Mesodermal cell (in vitro differentiated cells): ENCODE measurements around the gene CILP2.

ENCODE experiments used
- H3K27ac ChIP-seq: 2 replicates; pipeline ENCODE4 v1.7.0; 2013; ENCODE audit warnings: mild to moderate bottlenecking, low read depth, low read length, moderate library complexity; ENCODE audit not compliant: severe bottlenecking
- H3K36me3 ChIP-seq: 2 replicates; pipeline ENCODE4 v1.7.1; 2013; ENCODE audit warnings: mild to moderate bottlenecking, low read length, moderate library complexity; ENCODE audit not compliant: control insufficient read depth, insufficient read depth
- H3K4me1 ChIP-seq: one replicate; pipeline ENCODE4 v1.7.1; 2013; ENCODE audit warnings: mild to moderate bottlenecking, low read length; ENCODE audit not compliant: insufficient read depth, control insufficient read depth, poor library complexity, severe bottlenecking
- H3K4me3 ChIP-seq: 2 replicates; pipeline ENCODE4 v1.7.0; 2013; ENCODE audit warnings: low read length, control low read depth, mild to moderate bottlenecking; ENCODE audit not compliant: insufficient read depth, poor library complexity, severe bottlenecking; ENCODE audit errors: extremely low read depth
- H3K9me3 ChIP-seq: 2 replicates; pipeline ENCODE4 v1.7.1; 2013; ENCODE audit warnings: mild to moderate bottlenecking, low read length, moderate library complexity; ENCODE audit not compliant: control insufficient read depth
- WGBS, 2 experiments: methylation state at CpG; one replicate each; pipeline ENCODE4 v1.1.5; 2013; ENCODE audit warnings: missing lambda C conversion rate in 2 of 2; ENCODE audit not compliant: insufficient coverage in 2 of 2; 5-methylcytosine and 5-hydroxymethylcytosine counted together

The CILP2 gene

DNA sequence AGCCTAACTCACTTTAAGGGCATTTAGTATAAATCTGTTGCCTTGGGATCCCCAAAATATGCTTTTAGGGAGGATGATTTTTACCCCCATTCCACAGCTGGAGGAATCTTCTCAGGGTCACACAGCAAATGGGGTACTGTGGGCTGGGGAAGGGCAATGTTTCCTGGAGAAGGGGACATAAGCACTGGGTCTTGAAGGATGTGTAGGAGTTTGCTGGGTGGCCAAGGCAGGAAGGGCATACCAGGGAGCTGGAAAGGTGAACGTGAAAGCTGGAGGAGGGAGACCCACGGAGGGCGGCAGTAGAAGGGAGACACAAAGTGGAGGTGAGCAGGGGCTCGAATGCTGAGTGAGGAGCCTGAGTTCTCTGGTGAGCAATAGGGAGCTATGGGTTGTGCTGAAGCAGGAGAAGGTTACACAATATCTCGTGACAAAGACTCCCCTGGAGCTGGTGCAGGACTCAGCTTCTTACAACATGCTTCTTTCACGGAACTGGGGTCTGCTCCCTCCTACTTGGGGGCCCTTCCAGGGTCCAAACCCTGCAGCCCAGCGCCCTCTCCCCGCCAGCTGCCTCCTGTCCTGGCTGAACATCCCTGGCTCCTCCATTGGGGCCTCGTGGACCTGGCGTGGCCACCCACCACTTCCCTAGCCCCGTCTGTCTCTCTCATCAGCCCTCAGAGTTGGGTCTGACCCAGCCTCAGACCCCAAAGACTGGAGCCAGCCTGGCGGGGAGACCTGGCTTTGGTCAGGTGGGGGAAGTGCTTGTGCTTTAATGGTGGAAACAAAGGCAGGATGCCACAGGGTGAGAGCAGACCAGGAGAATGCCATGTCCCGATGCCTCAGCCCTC, 11.1 kb downstream of the CILP2 start:
- Histone ChIP-seq H3K4me3 (no peak overlapping the region), H3K36me3 (no peaks in the 10 kb centered on the region), H3K27ac (no peak overlapping the region), H3K4me1 (peaks cover 8% of the 10 kb centered on the region), H3K9me3 (no peaks in the 10 kb centered on the region)
- WGBS, 2 experiments, result 85 to 89% methylated on average over 11 to 12 of the region's 13 CpGs

GRCh38 chr19:19549804-19550464, 11.9 kb downstream of the CILP2 start:
- no peaks in the 10 kb centered on the region for H3K9me3 ChIP-seq
- no peak overlapping the region for H3K4me3 ChIP-seq
- H3K4me1 ChIP-seq, result peaks cover 8% of the 10 kb centered on the region
- no peak overlapping the region for H3K27ac ChIP-seq
- 82 to 90% methylated on average over 18 to 19 of the region's 23 CpGs for WGBS, 2 experiments
- H3K36me3 ChIP-seq, result no peaks in the 10 kb centered on the region

- Histone ChIP-seq H3K36me3 (no peaks in the 10 kb centered on the region), H3K9me3 (no peaks in the 10 kb centered on the region), H3K4me1 (peaks cover 8% of the 10 kb centered on the region), H3K27ac (no peak overlapping the region), H3K4me3 (no peak overlapping the region)
- WGBS, 2 experiments, result 66 to 68% methylated on average over 6 to 7 of the region's 8 CpGs
Observed at GRCh38 chr19:19550485-19550929, 12.4 kb downstream of the CILP2 start.

- Histone ChIP-seq H3K36me3 (no peaks in the 10 kb centered on the region), H3K4me1 (peaks cover 8% of the 10 kb centered on the region), H3K27ac (no peak overlapping the region), H3K4me3 (no peak overlapping the region), H3K9me3 (no peaks in the 10 kb centered on the region)
- 86 to 89% methylated on average over 9 of the region's 10 CpGs for WGBS, 2 experiments
Observed at GRCh38 chr19:19550972-19551852, 13.1 kb downstream of the CILP2 start.

DNA sequence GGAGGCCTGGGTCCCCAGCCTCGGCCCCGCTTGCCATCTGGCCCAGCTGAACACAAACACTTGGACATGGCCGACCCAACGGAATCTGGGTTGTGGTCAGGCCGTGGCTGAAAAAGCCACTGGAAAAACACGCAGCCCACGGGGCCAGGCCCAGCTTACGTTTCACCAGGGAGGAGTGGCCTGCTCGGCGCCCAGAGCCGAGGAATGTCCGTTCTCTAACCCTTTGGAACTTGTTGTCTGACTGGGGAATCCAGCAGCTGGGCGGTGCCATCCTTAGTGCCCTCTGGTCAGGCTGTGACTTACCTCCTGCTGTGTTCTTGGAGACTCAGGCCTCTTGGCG, 13.8 kb downstream of the CILP2 start:
- Histone ChIP-seq H3K9me3 (no peaks in the 10 kb centered on the region), H3K36me3 (no peaks in the 10 kb centered on the region), H3K4me1 (peaks cover 8% of the 10 kb centered on the region), H3K4me3 (no peak overlapping the region), H3K27ac (no peak overlapping the region)
- 93 to 96% methylated on average over 14 of the region's 14 CpGs for WGBS, 2 experiments

DNA sequence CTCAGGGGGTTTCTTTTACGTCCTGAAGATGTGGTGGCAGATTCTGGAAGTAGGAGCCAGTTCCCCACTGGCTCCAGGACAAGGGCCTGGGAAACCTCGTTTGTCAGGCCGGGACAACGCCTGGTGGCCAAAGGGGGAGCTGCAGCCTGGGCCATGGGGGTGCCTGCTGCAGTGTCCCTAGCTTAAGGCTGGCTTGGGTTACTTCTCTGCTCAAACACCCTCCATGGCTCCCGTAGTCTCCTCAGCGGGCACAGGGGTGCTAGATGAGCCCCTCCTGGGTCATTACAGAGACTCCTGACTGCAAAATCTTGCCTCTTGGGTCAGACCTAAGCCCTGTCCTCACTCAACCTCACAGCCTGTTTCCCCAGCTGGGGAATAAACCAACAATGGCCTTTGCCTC, 14.7 kb downstream of the CILP2 start:
- WGBS, 2 experiments, result 66 to 71% methylated on average over 6 of the region's 6 CpGs
- Histone ChIP-seq H3K4me1 (peaks cover 8% of the 10 kb centered on the region), H3K36me3 (no peaks in the 10 kb centered on the region), H3K9me3 (no peaks in the 10 kb centered on the region), H3K27ac (no peak overlapping the region), H3K4me3 (no peak overlapping the region)

- H3K36me3 ChIP-seq, result no peaks in the 10 kb centered on the region
- no peak overlapping the region for H3K4me3 ChIP-seq
- no peak overlapping the region for H3K27ac ChIP-seq
- no peaks in the 10 kb centered on the region for H3K9me3 ChIP-seq
- peaks cover 8% of the 10 kb centered on the region for H3K4me1 ChIP-seq
- WGBS, 2 experiments, result 87 to 97% methylated on average over 5 to 6 of the region's 10 CpGs
Observed at GRCh38 chr19:19553670-19554069, 15.6 kb downstream of the CILP2 start.

DNA sequence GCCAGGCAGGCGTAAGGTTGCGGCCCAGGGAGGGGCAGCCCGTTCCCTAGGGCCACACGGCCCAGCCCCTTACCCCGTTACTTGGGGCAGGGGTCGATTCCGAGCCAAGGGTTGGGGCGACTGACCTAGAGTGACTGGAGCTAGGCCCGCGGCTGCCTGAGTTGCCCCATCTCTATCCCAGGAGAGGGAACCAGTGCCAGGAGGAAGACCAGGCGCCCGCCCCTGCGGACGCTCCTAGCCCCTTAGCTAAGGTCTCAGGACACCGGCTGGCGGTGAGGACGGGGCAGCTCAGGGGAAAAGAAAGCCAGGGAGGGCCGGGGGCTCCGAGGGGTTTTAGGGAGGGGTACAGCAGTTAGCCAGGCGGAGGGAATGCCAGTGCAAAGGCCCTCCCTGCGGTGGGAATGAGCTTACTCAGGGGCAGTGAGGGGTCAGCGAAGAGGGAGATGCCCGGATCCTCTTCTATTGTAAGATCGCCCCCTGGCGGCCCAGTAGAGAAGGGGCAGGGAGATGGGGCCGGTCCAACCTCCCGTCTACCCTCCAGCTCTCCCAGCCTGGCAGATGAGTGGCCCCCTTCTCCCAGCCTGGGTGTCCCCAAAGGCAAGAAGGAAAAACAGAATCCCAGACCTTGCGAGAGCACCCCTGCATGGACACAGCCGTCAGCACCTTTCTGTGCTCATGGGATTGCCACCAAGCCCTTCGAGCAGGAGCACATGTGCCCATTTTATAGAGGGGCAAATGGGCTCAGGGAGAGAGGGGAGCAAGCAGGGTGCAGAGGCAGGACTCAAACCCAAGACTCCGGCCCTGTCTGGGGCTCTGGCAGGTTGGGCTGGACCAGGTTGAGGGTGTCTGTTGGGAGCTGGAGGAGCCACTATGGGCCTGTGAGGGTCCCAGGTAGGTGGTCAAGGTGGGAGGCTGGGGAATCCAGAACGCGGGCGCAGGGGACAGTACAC, 16.3 kb downstream of the CILP2 start:
- WGBS, 2 experiments, result 77 to 78% methylated on average over 25 to 29 of the region's 34 CpGs
- H3K4me3 ChIP-seq, result no peak overlapping the region
- no peak overlapping the region for H3K27ac ChIP-seq
- peaks cover 8% of the 10 kb centered on the region for H3K4me1 ChIP-seq
- no peaks in the 10 kb centered on the region for H3K36me3 ChIP-seq
- no peaks in the 10 kb centered on the region for H3K9me3 ChIP-seq

GRCh38 chr19:19558055-19558454, 20.0 kb downstream of the CILP2 start:
- 84 to 90% methylated on average over 10 to 15 of the region's 15 CpGs for WGBS, 2 experiments
- no peaks in the 10 kb centered on the region for H3K36me3 ChIP-seq
- H3K4me1 ChIP-seq, result peaks cover 5% of the 10 kb centered on the region
- no peaks in the 10 kb centered on the region for H3K9me3 ChIP-seq
- H3K4me3 ChIP-seq, result no peak overlapping the region
- no peak overlapping the region for H3K27ac ChIP-seq

- peaks cover 5% of the 10 kb centered on the region for H3K4me1 ChIP-seq
- no peak overlapping the region for H3K27ac ChIP-seq
- WGBS, 2 experiments, result 92 to 95% methylated on average over 14 to 16 of the region's 16 CpGs
- H3K4me3 ChIP-seq, result no peak overlapping the region
- H3K36me3 ChIP-seq, result no peaks in the 10 kb centered on the region
- H3K9me3 ChIP-seq, result no peaks in the 10 kb centered on the region
Observed at GRCh38 chr19:19558636-19559035, 20.6 kb downstream of the CILP2 start.
